GM12878 (cell line): ENCODE data around the gene THOC1.

ENCODE experiments used
- CEBPB ChIP-seq, 2 experiments: fragments of 150-350 bp in 1 of 2; IDR thresholded peaks; 2 replicates each; pipeline ENCODE4 v1.6.1; 2012 to 2014; ENCODE audit warnings: low read depth in 2 of 2, low read length in 2 of 2, borderline replicate concordance in 1 of 2, inconsistent platforms in 1 of 2
- EP300 ChIP-seq, 2 experiments: fragments of 150-350 bp in 1 of 2; IDR thresholded peaks; 2 replicates each; pipeline ENCODE4 v1.6.1; 2011 to 2012; ENCODE audit warnings: low read depth in 2 of 2, low read length in 2 of 2, borderline replicate concordance in 1 of 2, improper control_type of control experiment in 1 of 2, inconsistent platforms in 1 of 2; ENCODE audit not compliant: control insufficient read depth in 1 of 2
- EZH2 ChIP-seq: IDR thresholded peaks from 2 replicates; pipeline ENCODE4 v1.6.1; 2012; ENCODE audit warnings: low read depth, mild to moderate bottlenecking, control low read depth, inconsistent platforms, low read length, borderline replicate concordance; ENCODE audit not compliant: control insufficient read depth
- HCFC1 ChIP-seq: fragments of 150-350 bp; IDR thresholded peaks from 2 replicates; pipeline ENCODE4 v1.6.1; 2014; ENCODE audit warnings: low read length
- JUNB ChIP-seq: IDR thresholded peaks from 2 replicates; pipeline ENCODE4 v1.6.1; 2016; ENCODE audit warnings: antibody characterized with exemption, mild to moderate bottlenecking
- MTA3 ChIP-seq: IDR thresholded peaks from 2 replicates; pipeline ENCODE4 v1.6.1; 2012; ENCODE audit warnings: low read length, inconsistent platforms, borderline replicate concordance
- MYC ChIP-seq: IDR thresholded peaks from 2 replicates; pipeline ENCODE4 v1.6.1; 2011; ENCODE audit warnings: mild to moderate bottlenecking, low read length, moderate library complexity, inconsistent platforms; ENCODE audit not compliant: insufficient read depth, insufficient replicate concordance, insufficient read length, severe bottlenecking
- POLR2A ChIP-seq: IDR thresholded peaks from 2 replicates; pipeline ENCODE4 v1.6.1; 2011; ENCODE audit warnings: low read depth, mild to moderate bottlenecking, low read length
- REST ChIP-seq: IDR thresholded peaks from 2 replicates; pipeline ENCODE4 v1.6.1; 2012; ENCODE audit warnings: mild to moderate bottlenecking, low read depth, low read length
- SIN3A ChIP-seq: IDR thresholded peaks from 2 replicates; pipeline ENCODE4 v1.6.1; 2012; ENCODE audit warnings: low read depth, low read length, improper control_type of control experiment
- SMC3 ChIP-seq: IDR thresholded peaks from 2 replicates; pipeline ENCODE4 v1.6.1; 2011; ENCODE audit warnings: low read length, improper control_type of control experiment, borderline replicate concordance
- SRF ChIP-seq, 2 experiments: IDR thresholded peaks; 2 replicates each; pipeline ENCODE4 v1.6.1; 2011; ENCODE audit warnings: low read depth in 2 of 2, low read length in 2 of 2, mild to moderate bottlenecking in 1 of 2, moderate library complexity in 1 of 2
- TAF1 ChIP-seq: IDR thresholded peaks from 2 replicates; pipeline ENCODE4 v1.6.1; 2011; ENCODE audit warnings: mild to moderate bottlenecking, low read depth, low read length, borderline replicate concordance
- TF ChIP-seq, protein P1 (sequence below), 3 experiments: IDR thresholded peaks in 2 of 3; conservative IDR thresholded peaks in 1 of 3; 2 replicates each; pipeline ENCODE4 v1.5.1; 2011; ENCODE audit warnings: low read depth in 3 of 3, low read length in 3 of 3, mild to moderate bottlenecking in 3 of 3, control low read depth in 2 of 3, moderate library complexity in 2 of 3, inconsistent platforms in 1 of 3, mixed read lengths in 1 of 3; ENCODE audit not compliant: control insufficient read depth in 2 of 3, insufficient read depth in 1 of 3; ENCODE audit errors: extremely low read depth in 1 of 3

DNA sequence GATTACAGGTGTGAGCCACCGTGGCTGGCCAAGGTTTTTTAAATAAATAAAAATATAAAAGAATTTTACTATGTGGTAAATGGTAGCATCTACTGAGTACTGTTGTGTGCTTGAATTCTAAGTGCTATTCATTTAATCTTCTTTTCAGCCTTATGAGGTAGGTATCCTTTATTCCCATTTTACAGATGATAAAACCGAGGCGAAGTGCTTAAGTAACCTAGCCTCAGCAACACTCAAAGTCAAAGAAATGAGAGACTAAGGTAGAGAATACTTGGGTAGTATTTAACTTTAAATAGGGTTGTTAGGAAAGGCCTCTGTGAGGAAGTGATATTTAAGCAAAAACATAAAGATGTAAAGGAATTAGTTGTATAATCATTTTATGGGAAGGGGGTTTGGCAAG lies 5.7 kb upstream of the THOC1 start:
- TF ChIP-seq SIN3A (no peak), HCFC1 (no peak), REST (no peak), MYC (no peak), POLR2A (no peak), CEBPB (IDR thresholded peaks at IDR 0.05; ENCODE audit: borderline replicate concordance in 1 of 2, low read depth in 2 of 2, low read length in 2 of 2) (no peak), MTA3 (no peak), EZH2 (no peak), TAF1 (no peak), JUNB (no peak), SRF (IDR thresholded peaks at IDR 0.05; ENCODE audit: low read depth in 2 of 2, low read length in 2 of 2) (no peak), EP300 (IDR thresholded peaks at IDR 0.05; ENCODE audit: borderline replicate concordance in 1 of 2, control insufficient read depth in 1 of 2, low read depth in 2 of 2, low read length in 2 of 2) (no peak), SMC3 (no peak)
- TF ChIP-seq, protein P1, sequence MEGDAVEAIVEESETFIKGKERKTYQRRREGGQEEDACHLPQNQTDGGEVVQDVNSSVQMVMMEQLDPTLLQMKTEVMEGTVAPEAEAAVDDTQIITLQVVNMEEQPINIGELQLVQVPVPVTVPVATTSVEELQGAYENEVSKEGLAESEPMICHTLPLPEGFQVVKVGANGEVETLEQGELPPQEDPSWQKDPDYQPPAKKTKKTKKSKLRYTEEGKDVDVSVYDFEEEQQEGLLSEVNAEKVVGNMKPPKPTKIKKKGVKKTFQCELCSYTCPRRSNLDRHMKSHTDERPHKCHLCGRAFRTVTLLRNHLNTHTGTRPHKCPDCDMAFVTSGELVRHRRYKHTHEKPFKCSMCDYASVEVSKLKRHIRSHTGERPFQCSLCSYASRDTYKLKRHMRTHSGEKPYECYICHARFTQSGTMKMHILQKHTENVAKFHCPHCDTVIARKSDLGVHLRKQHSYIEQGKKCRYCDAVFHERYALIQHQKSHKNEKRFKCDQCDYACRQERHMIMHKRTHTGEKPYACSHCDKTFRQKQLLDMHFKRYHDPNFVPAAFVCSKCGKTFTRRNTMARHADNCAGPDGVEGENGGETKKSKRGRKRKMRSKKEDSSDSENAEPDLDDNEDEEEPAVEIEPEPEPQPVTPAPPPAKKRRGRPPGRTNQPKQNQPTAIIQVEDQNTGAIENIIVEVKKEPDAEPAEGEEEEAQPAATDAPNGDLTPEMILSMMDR (IDR thresholded peaks at IDR 0.05 in 2 of 3, conservative IDR thresholded peaks at IDR 0.05 in 1 of 3; ENCODE audit: control insufficient read depth in 2 of 3, extremely low read depth in 1 of 3, insufficient read depth in 1 of 3, low read depth in 3 of 3, low read length in 3 of 3) = no peak
